ENCODE data around the gene BRSK2. TPM values are rescaled to one million over a fixed set of nuclear protein-coding genes. Genes with fewer than 3 reads are reported as not detected.

Gene BRSK2
- total RNA-seq (2014; rRNA removed; shearing (Covaris generic)), result 0.48 and 0.49 TPM in 2 replicates

GRCh38 chr11:1389932-1390568 lies at the start of gene BRSK2:
Gene BRSK2, plus strand, starts transcription at chr11:1389934. Its CDS starts 351 bp downstream, at chr11:1390285.

GRCh38 chr11:1486054-1486825 lies 96.5 kb downstream of the BRSK2 start, which contains the start of gene MOB2:
Gene MOB2, minus strand, starts transcription at chr11:1486779. Its CDS starts 223 bp downstream, at chr11:1486556.

Other genes starting within 250 kb of the BRSK2 start
- gene MUC5AC, start 232.0 kb upstream of the BRSK2 start, total RNA-seq (2014; rRNA removed; shearing (Covaris generic)), result under 0.01 and 0.08 TPM in 2 replicates
- gene MUC5B, start 166.9 kb upstream of the BRSK2 start, total RNA-seq (2014; rRNA removed; shearing (Covaris generic)), result 7.2 and 8.6 TPM in 2 replicates
- 16.1 and 24.4 TPM in 2 replicates for gene TOLLIP, start 80.3 kb upstream of the BRSK2 start, total RNA-seq (2014; rRNA removed; shearing (Covaris generic))
- 19.1 and 25.4 TPM in 2 replicates for gene MOB2, start 96.8 kb downstream of the BRSK2 start, total RNA-seq (2014; rRNA removed; shearing (Covaris generic))
- gene DUSP8, start 182.3 kb downstream of the BRSK2 start, total RNA-seq (2014; rRNA removed; shearing (Covaris generic)), result 0.15 and 0.37 TPM in 2 replicates
- gene KRTAP5-1, start 195.3 kb downstream of the BRSK2 start, total RNA-seq (2014; rRNA removed; shearing (Covaris generic)), result not detected in 2 replicates
- not detected in 2 replicates for gene KRTAP5-2, start 208.4 kb downstream of the BRSK2 start, total RNA-seq (2014; rRNA removed; shearing (Covaris generic))
- gene KRTAP5-3, start 218.5 kb downstream of the BRSK2 start, total RNA-seq (2014; rRNA removed; shearing (Covaris generic)), result not detected in 2 replicates
- gene KRTAP5-4, start 232.2 kb downstream of the BRSK2 start, total RNA-seq (2014; rRNA removed; shearing (Covaris generic)), result not detected in 2 replicates
- not detected in 2 replicates for gene KRTAP5-5, start 239.8 kb downstream of the BRSK2 start, total RNA-seq (2014; rRNA removed; shearing (Covaris generic))